ENCODE results near the gene GNAI3. TPM values are rescaled to one million over a fixed set of nuclear protein-coding genes. Genes with fewer than 3 reads are reported as not detected.

GNAI3 gene
- total and polyA plus RNA-seq, 2 experiments from 2014 or later, result 5.0 to 7.9 TPM

- Histone ChIP-seq H3K36me3 (no peaks in the 10 kb centered on the region), H3K27ac (no peak overlapping the region), H3K27me3 (peaks cover 22% of the 10 kb centered on the region), H3K9me3 (ENCODE audit: low read depth) (no peaks in the 10 kb centered on the region), H3K4me3 (no peak overlapping the region), H3K4me1 (ENCODE audit: low read depth) (peaks cover 5% of the 10 kb centered on the region)
- DNase-seq (ENCODE audit: low read depth in 1 of 2, low spot score in 1 of 2), result no peak
- TF ChIP-seq CTCF (IDR thresholded peaks at IDR 0.05; ENCODE audit: low read depth, low read length), result no peak
Observed at GRCh38 chr1:109650609-109651008, 102.2 kb downstream of the GNAI3 start.

- no peak for TF ChIP-seq CTCF (IDR thresholded peaks at IDR 0.05; ENCODE audit: low read depth, low read length)
- Histone ChIP-seq H3K4me3 (no peak overlapping the region), H3K9me3 (ENCODE audit: low read depth) (no peaks in the 10 kb centered on the region), H3K36me3 (no peaks in the 10 kb centered on the region), H3K27me3 (peaks cover 22% of the 10 kb centered on the region), H3K4me1 (ENCODE audit: low read depth) (peaks cover 5% of the 10 kb centered on the region), H3K27ac (no peak overlapping the region)
- DNase-seq (ENCODE audit: low read depth in 1 of 2, low spot score in 1 of 2), result no peak
Observed at GRCh38 chr1:109652402-109652801, 104.0 kb downstream of the GNAI3 start.

DNA sequence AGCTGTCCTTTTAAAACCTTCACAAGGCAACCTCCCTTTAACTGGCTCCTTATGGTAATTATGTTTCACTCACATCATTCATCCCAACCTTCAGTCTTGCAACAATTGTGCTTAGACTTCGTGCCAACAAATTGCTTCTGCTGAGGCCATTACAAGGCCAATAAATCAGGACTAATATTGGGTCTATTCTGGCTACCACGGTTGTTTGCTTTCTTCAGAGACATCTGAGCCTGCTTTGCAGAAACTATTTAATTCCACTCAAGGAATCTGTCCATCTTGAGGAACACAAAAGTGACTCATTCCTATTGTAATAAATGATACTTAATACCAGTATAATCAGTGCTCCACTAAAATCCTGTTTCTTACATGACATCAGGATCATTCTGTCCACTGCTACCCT, 104.9 kb downstream of the GNAI3 start:
- peaks cover 22% of the 10 kb centered on the region for H3K27me3 ChIP-seq
- no peak for DNase-seq (ENCODE audit: low read depth in 1 of 2, low spot score in 1 of 2)
- no peak for TF ChIP-seq CTCF (IDR thresholded peaks at IDR 0.05; ENCODE audit: low read depth, low read length)
- H3K36me3 ChIP-seq, result no peaks in the 10 kb centered on the region
- H3K9me3 ChIP-seq (ENCODE audit: low read depth), result no peaks in the 10 kb centered on the region
- peaks cover 5% of the 10 kb centered on the region for H3K4me1 ChIP-seq (ENCODE audit: low read depth)
- H3K27ac ChIP-seq, result no peak overlapping the region
- no peak overlapping the region for H3K4me3 ChIP-seq

DNA sequence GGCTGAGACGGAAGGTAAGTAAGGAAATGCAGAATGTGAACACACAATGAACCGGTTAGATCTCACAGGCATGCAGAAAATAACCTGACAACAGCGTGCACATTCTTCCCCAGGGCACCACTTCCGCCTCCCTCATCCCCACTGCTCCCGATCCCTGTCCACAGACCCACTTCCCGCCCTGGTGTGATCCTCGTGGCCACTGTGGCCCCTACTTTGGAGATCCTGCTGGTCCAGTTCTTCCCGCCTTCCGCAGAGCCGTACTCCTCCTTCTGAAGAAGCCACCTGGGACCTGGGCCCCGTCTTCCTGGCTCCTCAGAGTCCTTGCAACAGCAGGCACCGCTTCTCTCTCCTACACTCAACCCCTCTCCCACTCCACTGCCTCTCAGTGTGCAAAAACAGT, 106.1 kb downstream of the GNAI3 start:
- Histone ChIP-seq H3K27ac (no peak overlapping the region), H3K9me3 (ENCODE audit: low read depth) (no peaks in the 10 kb centered on the region), H3K4me1 (ENCODE audit: low read depth) (peaks cover 5% of the 10 kb centered on the region), H3K4me3 (no peak overlapping the region), H3K36me3 (no peaks in the 10 kb centered on the region), H3K27me3 (peaks cover 22% of the 10 kb centered on the region)
- DNase-seq (ENCODE audit: low read depth in 1 of 2, low spot score in 1 of 2), result no peak
- no peak for TF ChIP-seq CTCF (IDR thresholded peaks at IDR 0.05; ENCODE audit: low read depth, low read length)

DNA sequence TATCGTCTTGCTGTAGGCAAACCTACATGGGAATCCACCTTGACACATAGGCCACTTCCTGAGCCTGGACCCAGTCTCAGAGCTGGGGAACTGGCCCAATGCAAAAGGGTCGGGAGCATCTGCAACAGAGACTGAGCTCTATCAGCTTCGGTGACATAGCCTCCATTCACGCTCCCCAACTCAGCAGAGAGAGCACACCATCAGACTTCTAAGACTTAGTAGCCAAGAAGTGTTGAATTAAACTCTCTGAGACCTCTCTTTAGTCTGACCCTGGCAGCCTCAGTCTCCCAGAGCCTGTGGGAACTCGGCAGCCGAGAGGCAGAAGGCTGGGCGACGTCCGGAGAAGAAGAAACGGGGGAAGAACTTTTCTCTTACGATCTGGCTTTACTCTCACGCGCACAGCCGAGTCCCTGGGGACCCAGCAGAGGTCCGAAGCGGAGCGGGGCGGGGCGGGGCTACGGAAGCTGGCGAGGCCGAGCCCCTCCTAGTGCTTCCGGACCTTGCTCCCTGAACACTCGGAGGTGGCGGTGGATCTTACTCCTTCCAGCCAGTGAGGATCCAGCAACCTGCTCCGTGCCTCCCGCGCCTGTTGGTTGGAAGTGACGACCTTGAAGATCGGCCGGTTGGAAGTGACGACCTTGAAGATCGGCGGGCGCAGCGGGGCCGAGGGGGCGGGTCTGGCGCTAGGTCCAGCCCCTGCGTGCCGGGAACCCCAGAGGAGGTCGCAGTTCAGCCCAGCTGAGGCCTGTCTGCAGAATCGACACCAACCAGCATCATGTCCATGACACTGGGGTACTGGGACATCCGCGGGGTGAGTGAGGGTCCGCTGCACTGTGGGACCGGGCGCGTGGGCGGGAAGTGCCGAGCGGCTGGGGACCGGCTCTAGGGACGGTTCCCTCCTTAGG, 107.5 kb downstream of the GNAI3 start, which contains the start of gene GSTM4:
TSS of gene GSTM4 (plus strand) at position 485 of the 905 bp plus-strand sequence. CDS start at position 776, 291 bp downstream.
- peak within 1 kb of the TSS; percentile 88 for H3K27ac ChIP-seq
- H3K4me3 ChIP-seq, result peak within 1 kb of the TSS; percentile 49
- peaks cover 5% of the 10 kb centered on the region for H3K4me1 ChIP-seq (ENCODE audit: low read depth)
- peaks cover 16% of the 10 kb centered on the region for H3K27me3 ChIP-seq
- peaks cover 5% of the 10 kb centered on the region for H3K36me3 ChIP-seq
- peak; percentile 91 to 94 for DNase-seq (ENCODE audit: low read depth in 1 of 2, low spot score in 1 of 2)
- peak; percentile 23 for TF ChIP-seq CTCF (IDR thresholded peaks at IDR 0.05; ENCODE audit: low read depth, low read length)
- H3K9me3 ChIP-seq (ENCODE audit: low read depth), result no peaks in the 10 kb centered on the region
